Measurements from ENCODE around the gene BASP1.
A peak's percentile ranks its signal among the peaks of the same experiment; 100 is the strongest.

The BASP1 gene

DNA sequence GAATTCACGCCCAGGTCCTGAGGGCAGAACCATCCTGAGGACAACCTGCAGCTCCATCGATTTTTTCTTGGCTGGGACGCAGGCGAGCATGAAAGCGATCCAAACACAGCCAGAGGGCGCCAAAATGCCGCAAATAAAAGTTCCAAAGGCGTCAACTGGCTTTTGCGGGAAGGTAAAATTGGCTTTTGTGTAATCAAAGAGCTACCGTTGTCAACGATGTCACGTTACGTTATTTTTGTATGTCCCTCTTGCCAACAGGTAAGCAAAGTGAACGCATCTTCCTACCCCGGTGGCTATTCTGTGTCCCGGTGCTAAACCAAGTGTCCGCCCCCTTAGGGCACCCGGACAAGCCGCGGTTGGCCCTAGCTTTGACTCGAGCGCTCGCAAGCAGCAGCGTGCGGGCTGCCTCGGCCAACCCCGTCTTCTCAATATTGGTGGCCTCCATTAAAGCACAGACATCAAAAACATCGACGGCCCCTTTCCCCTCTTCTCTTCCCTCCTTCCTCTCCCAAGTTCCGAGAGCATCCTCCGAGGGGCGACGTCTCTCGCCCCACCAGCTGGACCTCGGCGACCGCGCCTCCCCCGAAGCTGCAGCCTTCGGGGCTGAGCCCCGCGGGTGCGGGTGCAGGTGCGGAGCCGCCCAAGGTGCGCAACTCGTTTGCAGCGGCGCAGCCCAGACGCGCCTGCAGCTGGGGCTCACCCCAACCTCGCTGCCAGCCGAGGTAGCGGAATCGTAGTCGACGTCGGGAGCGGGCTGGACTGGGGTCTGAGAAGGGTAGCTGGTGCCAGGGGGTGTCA, 1.1 kb upstream of the BASP1 start (continued):
- TF ChIP-seq BCL11B (tag by site-specific recombination; IDR thresholded peaks at IDR 0.05; ENCODE audit: low read depth) (0 out of 2 replicates have a peak, but pooled peaks have one; percentile 31), ZNF433 (tag by site-specific recombination; IDR thresholded peaks at IDR 0.05; ENCODE audit: low read depth) (no peak), ZNF366 (tag by site-specific recombination; conservative IDR thresholded peaks at IDR 0.05) (peak; percentile 87), ZNF501 (tag by site-specific recombination; IDR thresholded peaks at IDR 0.05) (peak; percentile 74; the same call in 1 of the 2 replicates), KLF7 (tag by site-specific recombination; IDR thresholded peaks at IDR 0.05; ENCODE audit: borderline replicate concordance) (no peak), ZNF2 (tag by site-specific recombination; IDR thresholded peaks at IDR 0.05) (peak; percentile 59; the same call in 1 of the 2 replicates), ZIC2 (tag by site-specific recombination; IDR thresholded peaks at IDR 0.05) (no peak), ZNF114 (tag by site-specific recombination; IDR thresholded peaks at IDR 0.05) (no peak), BCL6B (tag by site-specific recombination; IDR thresholded peaks at IDR 0.05) (no peak), ZNF311 (tag by site-specific recombination; IDR thresholded peaks at IDR 0.05; ENCODE audit: borderline replicate concordance) (no peak), ZNF514 (tag by site-specific recombination; IDR thresholded peaks at IDR 0.05) (no peak), ZEB2 (tag by site-specific recombination; IDR thresholded peaks at IDR 0.05) (peak; percentile 97), PRDM6 (tag by site-specific recombination; IDR thresholded peaks at IDR 0.05) (peak; percentile 7; the same call in 1 of the 2 replicates), ZNF24 (tag by site-specific recombination; IDR thresholded peaks at IDR 0.05) (0 out of 2 replicates have a peak, but pooled peaks have one; percentile 34), GLIS1 (tag by site-specific recombination; IDR thresholded peaks at IDR 0.05) (0 out of 2 replicates have a peak, but pooled peaks have one; percentile 24), ZSCAN16 (tag by site-specific recombination; IDR thresholded peaks at IDR 0.05) (no peak), GFI1B (tag by site-specific recombination; IDR thresholded peaks at IDR 0.05) (no peak), RBAK (tag by site-specific recombination; IDR thresholded peaks at IDR 0.05) (no peak; the same call in 1 of the 2 replicates), ZNF521 (tag by site-specific recombination; IDR thresholded peaks at IDR 0.05) (no peak), ZNF596 (tag by site-specific recombination; IDR thresholded peaks at IDR 0.05) (no peak), ZNF548 (tag by site-specific recombination; IDR thresholded peaks at IDR 0.05) (no peak), ZNF202 (tag by site-specific recombination; IDR thresholded peaks at IDR 0.05; ENCODE audit: borderline replicate concordance) (no peak), ZNF18 (tag by site-specific recombination; IDR thresholded peaks at IDR 0.05) (no peak), PBX3 (CRISPR knock-in tag; IDR thresholded peaks at IDR 0.05) (no peak), ZNF585B (tag by site-specific recombination; IDR thresholded peaks at IDR 0.05) (no peak), ZNF211 (tag by site-specific recombination; IDR thresholded peaks at IDR 0.05; ENCODE audit: low read depth) (no peak), ZNF658 (tag by site-specific recombination; IDR thresholded peaks at IDR 0.05) (no peak)
- TF ChIP-seq, protein P1, sequence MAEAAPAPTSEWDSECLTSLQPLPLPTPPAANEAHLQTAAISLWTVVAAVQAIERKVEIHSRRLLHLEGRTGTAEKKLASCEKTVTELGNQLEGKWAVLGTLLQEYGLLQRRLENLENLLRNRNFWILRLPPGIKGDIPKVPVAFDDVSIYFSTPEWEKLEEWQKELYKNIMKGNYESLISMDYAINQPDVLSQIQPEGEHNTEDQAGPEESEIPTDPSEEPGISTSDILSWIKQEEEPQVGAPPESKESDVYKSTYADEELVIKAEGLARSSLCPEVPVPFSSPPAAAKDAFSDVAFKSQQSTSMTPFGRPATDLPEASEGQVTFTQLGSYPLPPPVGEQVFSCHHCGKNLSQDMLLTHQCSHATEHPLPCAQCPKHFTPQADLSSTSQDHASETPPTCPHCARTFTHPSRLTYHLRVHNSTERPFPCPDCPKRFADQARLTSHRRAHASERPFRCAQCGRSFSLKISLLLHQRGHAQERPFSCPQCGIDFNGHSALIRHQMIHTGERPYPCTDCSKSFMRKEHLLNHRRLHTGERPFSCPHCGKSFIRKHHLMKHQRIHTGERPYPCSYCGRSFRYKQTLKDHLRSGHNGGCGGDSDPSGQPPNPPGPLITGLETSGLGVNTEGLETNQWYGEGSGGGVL (tag by site-specific recombination; IDR thresholded peaks at IDR 0.05): no peak
- TF ChIP-seq, protein P2, sequence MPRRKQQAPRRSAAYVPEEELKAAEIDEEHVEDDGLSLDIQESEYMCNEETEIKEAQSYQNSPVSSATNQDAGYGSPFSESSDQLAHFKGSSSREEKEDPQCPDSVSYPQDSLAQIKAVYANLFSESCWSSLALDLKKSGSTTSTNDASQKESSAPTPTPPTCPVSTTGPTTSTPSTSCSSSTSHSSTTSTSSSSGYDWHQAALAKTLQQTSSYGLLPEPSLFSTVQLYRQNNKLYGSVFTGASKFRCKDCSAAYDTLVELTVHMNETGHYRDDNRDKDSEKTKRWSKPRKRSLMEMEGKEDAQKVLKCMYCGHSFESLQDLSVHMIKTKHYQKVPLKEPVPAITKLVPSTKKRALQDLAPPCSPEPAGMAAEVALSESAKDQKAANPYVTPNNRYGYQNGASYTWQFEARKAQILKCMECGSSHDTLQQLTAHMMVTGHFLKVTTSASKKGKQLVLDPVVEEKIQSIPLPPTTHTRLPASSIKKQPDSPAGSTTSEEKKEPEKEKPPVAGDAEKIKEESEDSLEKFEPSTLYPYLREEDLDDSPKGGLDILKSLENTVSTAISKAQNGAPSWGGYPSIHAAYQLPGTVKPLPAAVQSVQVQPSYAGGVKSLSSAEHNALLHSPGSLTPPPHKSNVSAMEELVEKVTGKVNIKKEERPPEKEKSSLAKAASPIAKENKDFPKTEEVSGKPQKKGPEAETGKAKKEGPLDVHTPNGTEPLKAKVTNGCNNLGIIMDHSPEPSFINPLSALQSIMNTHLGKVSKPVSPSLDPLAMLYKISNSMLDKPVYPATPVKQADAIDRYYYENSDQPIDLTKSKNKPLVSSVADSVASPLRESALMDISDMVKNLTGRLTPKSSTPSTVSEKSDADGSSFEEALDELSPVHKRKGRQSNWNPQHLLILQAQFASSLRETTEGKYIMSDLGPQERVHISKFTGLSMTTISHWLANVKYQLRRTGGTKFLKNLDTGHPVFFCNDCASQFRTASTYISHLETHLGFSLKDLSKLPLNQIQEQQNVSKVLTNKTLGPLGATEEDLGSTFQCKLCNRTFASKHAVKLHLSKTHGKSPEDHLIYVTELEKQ (tag by site-specific recombination; IDR thresholded peaks at IDR 0.05; ENCODE audit: borderline replicate concordance): no peak

All from HEK293 (cell line).